ENCODE data around the gene TC2N. TPM values are rescaled to one million over a fixed set of nuclear protein-coding genes. Genes with fewer than 3 reads are reported as not detected.
"Not testable (repeated sequence)": the region's sequence is repeated elsewhere in the genome, so short reads cannot be mapped to it uniquely, and the experiment has no call there.

TC2N gene
- total RNA-seq, 1 donor from 2014 or later = 56.7 TPM

- intact Hi-C loops (cut with DNase I) = no loop called here
- Histone ChIP-seq H3K36me3 (no peaks in the 10 kb centered on the region), H3K4me1 (no peaks in the 10 kb centered on the region), H3K27me3 (no peaks in the 10 kb centered on the region), H3K27ac (no peak overlapping the region), H3K4me3 (no peak overlapping the region), H3K9me3 (no peaks in the 10 kb centered on the region)
- ATAC-seq = no peak
- TF ChIP-seq CTCF (IDR thresholded peaks at IDR 0.05) = no peak
- no peak for DNase-seq
Measured at GRCh38 chr14:91743305-91743653, 124.1 kb downstream of the TC2N start.

GRCh38 chr14:91742621-91743304 is 124.6 kb downstream of the TC2N start:
- Histone ChIP-seq H3K27ac (no peak overlapping the region), H3K4me1 (no peaks in the 10 kb centered on the region), H3K9me3 (no peaks in the 10 kb centered on the region), H3K27me3 (no peaks in the 10 kb centered on the region), H3K4me3 (no peak overlapping the region), H3K36me3 (no peaks in the 10 kb centered on the region)
- intact Hi-C loops (cut with DNase I) = no loop called here
- TF ChIP-seq CTCF (IDR thresholded peaks at IDR 0.05) = no peak
- ATAC-seq (no peak), DNase-seq (no peak)

GRCh38 chr14:91739867-91740266 is 127.5 kb downstream of the TC2N start:
- H3K9me3 ChIP-seq; ATAC-seq; DNase-seq; H3K27me3 ChIP-seq; H3K4me1 ChIP-seq; H3K27ac ChIP-seq; intact Hi-C loops (cut with DNase I); H3K36me3 ChIP-seq; H3K4me3 ChIP-seq: not testable (repeated sequence)

- no peaks in the 10 kb centered on the region for H3K27me3 ChIP-seq
- no peaks in the 10 kb centered on the region for H3K4me1 ChIP-seq
- H3K27ac ChIP-seq = no peak overlapping the region
- no peaks in the 10 kb centered on the region for H3K36me3 ChIP-seq
- intact Hi-C loops (cut with DNase I) = no loop called here
- TF ChIP-seq CTCF (IDR thresholded peaks at IDR 0.05) = no peak
- no peaks in the 10 kb centered on the region for H3K9me3 ChIP-seq
- no peak overlapping the region for H3K4me3 ChIP-seq
- ATAC-seq = no peak
- DNase-seq = no peak
Measured at GRCh38 chr14:91737619-91738018, 129.7 kb downstream of the TC2N start.

- Histone ChIP-seq H3K27me3 (no peaks in the 10 kb centered on the region), H3K4me1 (no peaks in the 10 kb centered on the region), H3K9me3 (no peaks in the 10 kb centered on the region), H3K27ac (no peak overlapping the region), H3K4me3 (no peak overlapping the region), H3K36me3 (no peaks in the 10 kb centered on the region)
- intact Hi-C loops (cut with DNase I) = no loop called here
- no peak for TF ChIP-seq CTCF (IDR thresholded peaks at IDR 0.05)
- DNase-seq (no peak), ATAC-seq (no peak)
Measured at GRCh38 chr14:91732859-91733477, 134.4 kb downstream of the TC2N start.

GRCh38 chr14:91732439-91732838 is 134.9 kb downstream of the TC2N start:
- H3K4me3 ChIP-seq = no peak overlapping the region
- DNase-seq = no peak
- no peaks in the 10 kb centered on the region for H3K36me3 ChIP-seq
- ATAC-seq = no peak
- no peak for TF ChIP-seq CTCF (IDR thresholded peaks at IDR 0.05)
- no peaks in the 10 kb centered on the region for H3K27me3 ChIP-seq
- no peak overlapping the region for H3K27ac ChIP-seq
- no peaks in the 10 kb centered on the region for H3K9me3 ChIP-seq
- intact Hi-C loops (cut with DNase I) = no loop called here
- H3K4me1 ChIP-seq = no peaks in the 10 kb centered on the region

Data from upper lobe of right lung (tissue), 1 donor.